IMR-90 (cell line): ENCODE data around the gene GFAP. TPM values are rescaled to one million over a fixed set of nuclear protein-coding genes. Genes with fewer than 3 reads are reported as not detected.

Experiments
- ATAC-seq: fragments of 200-7000 bp; cut with Tn5 transposase; 2 replicates; pipeline ENCODE4 v1.9.1; 2020; ENCODE audit warnings: low read depth, mild to moderate bottlenecking, moderate library complexity
- BruUV-seq: library from RNA; stranded (reverse); fragments of 400-500 nt; replicated peaks from 2 replicates; lab custom pipeline; 2021; lab: Mats Ljungman, UMichigan
- CTCF ChIA-PET: fragments of 300-600 bp; formaldehyde crosslinking; extraction: SDS; loops from one replicate; lab custom pipeline; 2021; ENCODE audit warnings: antibody characterized with exemption; lab: Yijun Ruan, JAX
- POLR2A ChIA-PET: fragments of 300-600 bp; sonication (Branson Sonifier 250); formaldehyde crosslinking; loops from one replicate; lab custom pipeline; 2022; ENCODE audit warnings: antibody characterized with exemption; ENCODE audit not compliant: unreplicated experiment; lab: Charles Lee
- DNase-seq: peaks from one replicate; pipeline ENCODE4 v3.0.0; 2013
- H2AFZ ChIP-seq: replicated peaks from 2 replicates; pipeline ENCODE3; 2013; ENCODE audit warnings: low read length, mild to moderate bottlenecking; ENCODE audit not compliant: poor library complexity
- H2AK5ac ChIP-seq: 2 replicates; pipeline ENCODE4 v1.6.1; 2013; ENCODE audit warnings: low read depth, low read length, inconsistent platforms
- H2AK9ac ChIP-seq: replicated peaks from 2 replicates; pipeline ENCODE3; 2013; ENCODE audit warnings: mild to moderate bottlenecking, low read depth, low read length, moderate library complexity; ENCODE audit not compliant: poor library complexity
- H2BK120ac ChIP-seq: 2 replicates; pipeline ENCODE4 v1.6.1; 2013; ENCODE audit warnings: low read depth, low read length, inconsistent platforms
- H2BK15ac ChIP-seq: 3 replicates; pipeline ENCODE4 v1.6.1; 2013; ENCODE audit warnings: low read depth, low read length, inconsistent platforms
- H2BK20ac ChIP-seq: 2 replicates; pipeline ENCODE4 v1.6.1; 2013; ENCODE audit warnings: low read depth, mild to moderate bottlenecking, inconsistent platforms, low read length, moderate library complexity
- H2BK5ac ChIP-seq: 2 replicates; pipeline ENCODE4 v1.6.1; 2013; ENCODE audit warnings: mild to moderate bottlenecking, low read depth, low read length, inconsistent platforms; ENCODE audit not compliant: poor library complexity, severe bottlenecking
- H3K14ac ChIP-seq: replicated peaks from 2 replicates; pipeline ENCODE4 v1.6.1; 2013; ENCODE audit warnings: low read depth, low read length, inconsistent platforms
- H3K18ac ChIP-seq: 2 replicates; pipeline ENCODE4 v1.6.1; 2013; ENCODE audit warnings: low read depth, low read length, control low read depth
- H3K23ac ChIP-seq: 2 replicates; pipeline ENCODE4 v1.6.1; 2013; ENCODE audit warnings: low read depth, low read length, inconsistent platforms
- H3K27ac ChIP-seq: 2 replicates; pipeline ENCODE4 v1.5.1; 2013; ENCODE audit warnings: mild to moderate bottlenecking, control low read depth, low read length; ENCODE audit not compliant: insufficient read depth
- H3K27me3 ChIP-seq: 2 replicates; pipeline ENCODE4 v1.6.1; 2013; ENCODE audit warnings: low read length; ENCODE audit not compliant: control insufficient read depth, insufficient read depth
- H3K36me3 ChIP-seq: 2 replicates; pipeline ENCODE4 v1.6.1; 2013; ENCODE audit warnings: low read length, mixed read lengths; ENCODE audit not compliant: control insufficient read depth, insufficient read depth
- H3K4ac ChIP-seq: 2 replicates; pipeline ENCODE4 v1.6.1; 2013; ENCODE audit warnings: low read depth, low read length, inconsistent platforms
- H3K4me1 ChIP-seq: 2 replicates; pipeline ENCODE4 v1.6.1; 2013; ENCODE audit warnings: low read length, mixed read lengths; ENCODE audit not compliant: control insufficient read depth, insufficient read depth
- H3K4me2 ChIP-seq: 2 replicates; pipeline ENCODE4 v1.6.1; 2013; ENCODE audit warnings: low read depth, mild to moderate bottlenecking, control low read depth, low read length, moderate library complexity
- H3K4me3 ChIP-seq: 2 replicates; pipeline ENCODE4 v1.5.1; 2013; ENCODE audit warnings: low read depth, mild to moderate bottlenecking, control low read depth, low read length, moderate library complexity; ENCODE audit not compliant: insufficient read depth
- H3K56ac ChIP-seq: 2 replicates; pipeline ENCODE4 v1.6.1; 2013; ENCODE audit warnings: low read length, inconsistent platforms; ENCODE audit not compliant: insufficient read depth; ENCODE audit errors: extremely low read depth
- H3K79me1 ChIP-seq, 2 experiments: 2 replicates each; pipeline ENCODE4 v1.6.1; 2013; ENCODE audit warnings: low read length in 2 of 2, inconsistent platforms in 1 of 2, low read depth in 1 of 2
- H3K9ac ChIP-seq: 2 replicates; pipeline ENCODE4 v1.6.1; 2013; ENCODE audit warnings: low read depth, low read length, control low read depth
- H3K9me1 ChIP-seq: 2 replicates; pipeline ENCODE4 v1.6.1; 2013; ENCODE audit warnings: low read length, inconsistent platforms; ENCODE audit not compliant: insufficient read depth
- H3K9me3 ChIP-seq: 2 replicates; pipeline ENCODE4 v1.6.1; 2013; ENCODE audit warnings: low read length; ENCODE audit not compliant: control insufficient read depth, insufficient read depth
- H4K20me1 ChIP-seq: 2 replicates; pipeline ENCODE4 v1.6.1; 2013; ENCODE audit warnings: low read length, inconsistent platforms; ENCODE audit not compliant: insufficient read depth
- H4K5ac ChIP-seq: 2 replicates; pipeline ENCODE4 v1.6.1; 2013; ENCODE audit warnings: mild to moderate bottlenecking, low read depth, low read length, control low read depth
- H4K8ac ChIP-seq, 2 experiments: 2 replicates each; pipeline ENCODE4 v1.6.1; 2013; ENCODE audit warnings: low read depth in 2 of 2, low read length in 2 of 2, control low read depth in 1 of 2, inconsistent platforms in 1 of 2
- H4K91ac ChIP-seq: 2 replicates; pipeline ENCODE4 v1.6.1; 2013; ENCODE audit warnings: low read depth, low read length, inconsistent platforms; ENCODE audit not compliant: insufficient read depth
- CEBPB ChIP-seq: IDR thresholded peaks from 2 replicates; pipeline ENCODE4 v1.6.1; 2012; ENCODE audit warnings: low read depth, low read length, improper control_type of control experiment
- RFX5 ChIP-seq: IDR thresholded peaks from 2 replicates; pipeline ENCODE4 v1.8.0; 2012; ENCODE audit warnings: low read depth, mild to moderate bottlenecking, low read length, moderate library complexity
- WGBS, 2 experiments: methylation state at CpG; one replicate each; pipeline versions ENCODE4 v1.1.5 to v1.1.7; 2013; ENCODE audit warnings: missing lambda C conversion rate in 2 of 2; ENCODE audit not compliant: insufficient read length in 1 of 2; ENCODE audit errors: extremely low coverage in 2 of 2; 5-methylcytosine and 5-hydroxymethylcytosine counted together
- dilution Hi-C: fragments of 300-500 bp; cut with HindIII; formaldehyde crosslinking; loops from one replicate; pipeline ENCODE4 v1.14.3; 2018; ENCODE audit warnings: low sequenced_read_pairs; ENCODE audit not compliant: unreplicated experiment
- in situ Hi-C: fragments of 300-500 bp; cut with MboI; formaldehyde crosslinking; loops from 3 replicates; pipeline ENCODE4 v1.14.3; 2019; ENCODE audit warnings: low sequenced_read_pairs, inconsistent platforms, mixed read lengths
- intact Hi-C: fragments of 100-400 bp; cut with micrococcal nuclease; formaldehyde crosslinking; loops from 2 replicates; pipeline ENCODE4 v1.10.0; 2022
- polyA plus RNA-seq, 3 experiments: library from polyadenylated mRNA; depleted of rRNA; stranded (reverse); fragments of >200 nt; gene quantifications; 2 replicates each; pipeline ENCODE4 v1.2.3, GENCODE V29; 2012; ENCODE audit warnings: low replicate concordance in 1 of 3
- total RNA-seq: library from RNA; depleted of rRNA; stranded (reverse); fragments of >200 nt; gene quantifications from 2 replicates; pipeline ENCODE4 v1.2.3, GENCODE V29; 2012

The GFAP gene
- total and polyA plus RNA-seq, 2 of the 4 experiments (the other 2 are of a cell fraction), result 0.18 to 0.19 TPM

DNA sequence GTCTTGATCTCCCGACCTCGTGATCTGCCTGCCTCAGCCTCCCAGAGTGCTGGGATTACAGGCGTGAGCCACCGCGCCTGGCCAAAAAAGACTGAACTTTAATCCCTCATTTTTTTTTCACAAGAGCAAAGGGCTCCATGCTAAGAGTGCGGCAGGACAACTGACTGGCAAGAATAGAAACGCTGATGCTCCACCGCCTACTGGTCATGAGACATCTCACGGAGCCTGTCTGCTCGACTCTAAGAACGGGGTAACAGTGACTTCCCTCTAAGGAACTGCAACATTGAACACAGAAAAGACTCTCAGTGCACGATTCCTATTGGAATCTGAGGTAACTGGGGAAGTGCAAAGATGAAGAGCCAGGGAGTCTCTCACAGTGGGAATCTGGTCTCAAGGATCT is 43.7 kb downstream of the GFAP start:
- TF ChIP-seq CEBPB (no peak), RFX5 (no peak)
- Histone ChIP-seq H3K27me3 (no peaks in the 10 kb centered on the region), H3K18ac (no peak overlapping the region), H3K27ac (no peak overlapping the region), H3K23ac (no peak overlapping the region), H3K79me1 (peaks cover 0 to 18% of the 10 kb centered on the region in 2 experiments; a peak in 2 of 4 replicates), H2BK15ac (no peak overlapping the region), H3K4me1 (no peaks in the 10 kb centered on the region), H2AK9ac (no peak overlapping the region), H3K9ac (no peak overlapping the region), H4K5ac (no peak overlapping the region), H3K36me3 (peaks cover 50% of the 10 kb centered on the region), H3K4me2 (no peak overlapping the region), H3K14ac (no peak overlapping the region), H3K9me1 (no peaks in the 10 kb centered on the region), H2BK120ac (no peak overlapping the region), H3K4ac (no peak overlapping the region), H2BK5ac (no peak overlapping the region), H4K20me1 (no peaks in the 10 kb centered on the region), H2AFZ (no peak overlapping the region), H3K4me3 (no peak overlapping the region), H3K56ac (no peak overlapping the region), H3K9me3 (no peaks in the 10 kb centered on the region), H2BK20ac (no peak overlapping the region), H2AK5ac (no peak overlapping the region), H4K91ac (no peak overlapping the region), H4K8ac (no peak overlapping the region)
- 96% methylated on average over 4 of the region's 12 CpGs; no CpG with 5 or more reads in 1 of the 2 experiments for WGBS, 2 experiments
- ATAC-seq, result no peak
- intact Hi-C loops (no loop called here), in situ Hi-C loops (no loop called here), dilution Hi-C loops (no loop called here)
- ChIA-PET CTCF (no interaction called here), POLR2A (no interaction called here)
- DNase-seq, result no peak
- BruUV-seq, result no TSS peak
